Measurements from ENCODE around the gene MRPS16. TPM values are rescaled to one million over a fixed set of nuclear protein-coding genes. Genes with fewer than 3 reads are reported as not detected.

MRPS16 gene
- total and polyA plus RNA-seq, 2 of the 13 experiments (the other 11 are each of a cell fraction or from before 2014, with no cell fraction given), result 70.1 to 135 TPM

DNA sequence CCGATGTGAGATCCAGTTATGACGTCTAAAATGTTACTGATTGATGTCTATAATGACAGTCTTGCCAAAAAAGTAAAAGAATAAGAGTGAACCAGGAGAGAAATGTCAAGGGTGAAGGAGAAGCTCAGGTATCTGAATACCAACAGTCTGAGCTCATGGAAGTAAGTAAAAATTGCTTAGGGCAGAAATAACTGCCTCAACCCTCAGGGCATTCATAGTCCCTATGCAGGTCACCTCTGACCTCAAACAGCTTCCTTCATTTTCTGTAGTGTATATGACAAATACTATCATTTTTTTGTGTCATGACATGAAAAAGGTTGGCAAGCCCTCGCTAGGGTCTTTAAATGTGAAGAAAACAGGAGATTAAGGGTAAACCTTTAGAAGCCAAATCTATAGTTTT lies 41.0 kb upstream of the MRPS16 start:
- POLR2A ChIA-PET, result no interaction called here
- intact Hi-C loops (cut with micrococcal nuclease; ENCODE audit: unreplicated experiment) (no loop called here), in situ Hi-C loops (cut with HindIII; ENCODE audit: extremely low pct_ligation_motif_present, low pct_unique_long_range_greater_than_20kb) (no loop called here)
- no peak overlapping the region for H3K4me3 ChIP-seq (replicated peaks in 1 of 3; ENCODE audit: insufficient read depth in 1 of 3, low read depth in 2 of 3, low read length in 3 of 3)
- no peak for FAIRE-seq
- H3K27me3 ChIP-seq (ENCODE audit: control insufficient read depth in 1 of 2, insufficient read depth in 2 of 2, low read length in 2 of 2), result no peaks in the 10 kb centered on the region
- no peak overlapping the region for H3K9ac ChIP-seq (ENCODE audit: insufficient read depth, low read depth, low read length)
- no TSS peak for BruUV-seq (replicated peaks)
- no peak for ATAC-seq
- TF ChIP-seq GTF2F1 (IDR thresholded peaks at IDR 0.05; ENCODE audit: low read length) (no peak), TMF1 (CRISPR knock-in tag; IDR thresholded peaks at IDR 0.05; ENCODE audit: low read depth) (no peak), ZNF598 (CRISPR knock-in tag; IDR thresholded peaks at IDR 0.05; ENCODE audit: borderline replicate concordance) (no peak), MXI1 (IDR thresholded peaks at IDR 0.05; ENCODE audit: borderline replicate concordance, low read depth, low read length) (no peak), PRDM15 (CRISPR knock-in tag; IDR thresholded peaks at IDR 0.05) (no peak), ZNF749 (CRISPR knock-in tag; IDR thresholded peaks at IDR 0.05; ENCODE audit: borderline replicate concordance) (no peak), ZNF788 (CRISPR knock-in tag; IDR thresholded peaks at IDR 0.05; ENCODE audit: borderline replicate concordance) (no peak), XRCC5 (optimal IDR thresholded peaks at IDR 0.05; ENCODE audit: low read length) (no peak), BATF2 (CRISPR knock-in tag; IDR thresholded peaks at IDR 0.05) (no peak), ZNF761 (CRISPR knock-in tag; conservative IDR thresholded peaks at IDR 0.05) (no peak), NR2F1 (CRISPR knock-in tag; IDR thresholded peaks at IDR 0.05) (no peak), PTBP1 (IDR thresholded peaks at IDR 0.05; ENCODE audit: low read depth, low read length, poor library complexity, severe bottlenecking) (no peak), ZNF780A (CRISPR knock-in tag; IDR thresholded peaks at IDR 0.05) (no peak), DR1 (CRISPR knock-in tag; IDR thresholded peaks at IDR 0.05) (no peak), IRX3 (CRISPR knock-in tag; IDR thresholded peaks at IDR 0.05; ENCODE audit: borderline replicate concordance, low read depth) (no peak), SATB2 (CRISPR knock-in tag; IDR thresholded peaks at IDR 0.05) (no peak), BORCS8-MEF2B (CRISPR knock-in tag; IDR thresholded peaks at IDR 0.05) (no peak), ZFP37 (CRISPR knock-in tag; IDR thresholded peaks at IDR 0.05; ENCODE audit: borderline replicate concordance) (no peak), NFKB2 (CRISPR knock-in tag; IDR thresholded peaks at IDR 0.05; ENCODE audit: borderline replicate concordance) (no peak)
- no peaks in the 10 kb centered on the region for H3K4me1 ChIP-seq (ENCODE audit: insufficient read depth, low read length)
- no peak overlapping the region for H2AFZ ChIP-seq (ENCODE audit: low read length)
- no peak for DNase-seq (ENCODE audit: low spot score)
- WGBS (ENCODE audit: low lambda C conversion rate), result 1% methylated on average over 3 of the region's 3 CpGs
- H3K9me3 ChIP-seq (ENCODE audit: low read length), result no peaks in the 10 kb centered on the region
- CTCF ChIA-PET (ENCODE audit: low intra/inter-chr PET ratio, low total read pairs), result no interaction called here
- H3K4me2 ChIP-seq (ENCODE audit: low read depth, low read length), result no peak overlapping the region
- H3K79me2 ChIP-seq (ENCODE audit: insufficient read depth, low read length), result no peaks in the 10 kb centered on the region
- no peak overlapping the region for H3K27ac ChIP-seq (ENCODE audit: extremely low read length, insufficient read depth, low read length)
- no peaks in the 10 kb centered on the region for H4K20me1 ChIP-seq (ENCODE audit: insufficient read depth, low read length)
- no peaks in the 10 kb centered on the region for H3K36me3 ChIP-seq (replicated peaks in 1 of 2; ENCODE audit: control insufficient read depth in 1 of 2, insufficient read depth in 2 of 2, low read length in 2 of 2)
